ENCODE data around the gene TP53AIP1. TPM values are rescaled to one million over a fixed set of nuclear protein-coding genes. Genes with fewer than 3 reads are reported as not detected.

Gene TP53AIP1, protein sequence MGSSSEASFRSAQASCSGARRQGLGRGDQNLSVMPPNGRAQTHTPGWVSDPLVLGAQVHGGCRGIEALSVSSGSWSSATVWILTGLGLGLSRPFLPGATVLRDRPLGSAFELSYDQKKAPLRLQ
- under 1 TPM; 0.25 to 0.55 (median 0.36) TPM for total RNA-seq
- long read RNA-seq, donor 1, partial matches to known transcripts: 0 of 2 reads
- long read RNA-seq, donor 1, other reads (novel, unspliced or antisense): 1 of 2 reads
- long read RNA-seq, donor 2: 0 reads

DNA sequence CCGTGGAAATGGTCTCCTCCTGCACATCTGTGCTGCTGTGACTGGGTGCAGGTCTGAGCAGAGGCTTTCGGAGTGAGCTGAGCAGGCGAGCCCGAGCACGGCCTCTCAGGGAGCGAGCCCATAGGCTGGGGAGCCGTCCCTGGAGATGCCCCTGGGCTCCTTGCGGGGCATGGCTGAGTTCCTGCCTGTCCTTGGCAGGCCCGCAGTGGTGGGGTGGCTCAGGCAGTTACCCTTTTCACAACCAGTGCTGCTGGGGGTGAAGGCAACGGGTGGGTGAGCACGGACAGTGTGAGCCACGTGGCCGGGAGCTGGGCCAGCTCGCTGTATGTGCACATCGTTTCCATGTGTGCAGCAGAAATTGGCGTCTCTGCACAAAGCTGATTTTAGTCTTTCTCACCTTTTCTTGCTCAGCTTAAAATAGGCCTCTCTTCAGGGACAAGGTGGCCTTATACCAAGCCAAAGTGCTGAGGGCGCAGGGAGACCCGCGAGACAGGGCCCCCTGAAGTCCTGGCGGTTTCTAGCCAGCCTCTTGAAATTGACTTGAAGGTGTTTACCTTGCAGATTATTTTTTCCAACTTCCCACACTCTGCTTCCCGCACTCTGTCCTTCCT, at the start of gene TP53AIP1:
Gene TP53AIP1, minus strand, starts transcription at position 55 of the 611 bp plus-strand sequence. CDS start 5,053 bp downstream, outside the sequence.
- no peak for DNase-seq
- ATAC-seq: no peak
- TF ChIP-seq, protein P1, sequence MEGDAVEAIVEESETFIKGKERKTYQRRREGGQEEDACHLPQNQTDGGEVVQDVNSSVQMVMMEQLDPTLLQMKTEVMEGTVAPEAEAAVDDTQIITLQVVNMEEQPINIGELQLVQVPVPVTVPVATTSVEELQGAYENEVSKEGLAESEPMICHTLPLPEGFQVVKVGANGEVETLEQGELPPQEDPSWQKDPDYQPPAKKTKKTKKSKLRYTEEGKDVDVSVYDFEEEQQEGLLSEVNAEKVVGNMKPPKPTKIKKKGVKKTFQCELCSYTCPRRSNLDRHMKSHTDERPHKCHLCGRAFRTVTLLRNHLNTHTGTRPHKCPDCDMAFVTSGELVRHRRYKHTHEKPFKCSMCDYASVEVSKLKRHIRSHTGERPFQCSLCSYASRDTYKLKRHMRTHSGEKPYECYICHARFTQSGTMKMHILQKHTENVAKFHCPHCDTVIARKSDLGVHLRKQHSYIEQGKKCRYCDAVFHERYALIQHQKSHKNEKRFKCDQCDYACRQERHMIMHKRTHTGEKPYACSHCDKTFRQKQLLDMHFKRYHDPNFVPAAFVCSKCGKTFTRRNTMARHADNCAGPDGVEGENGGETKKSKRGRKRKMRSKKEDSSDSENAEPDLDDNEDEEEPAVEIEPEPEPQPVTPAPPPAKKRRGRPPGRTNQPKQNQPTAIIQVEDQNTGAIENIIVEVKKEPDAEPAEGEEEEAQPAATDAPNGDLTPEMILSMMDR (IDR thresholded peaks at IDR 0.05): no peak
- intact Hi-C loops (cut with DNase I, micrococcal nuclease): no loop called here
- no peaks in the 10 kb centered on the region for H3K4me1 ChIP-seq (ENCODE audit: low read depth)
- no peaks in the 10 kb centered on the region for H3K36me3 ChIP-seq (ENCODE audit: low read depth)
- no peaks in the 10 kb centered on the region for H3K9me3 ChIP-seq
- no peak within 1 kb of the TSS for H3K4me3 ChIP-seq

DNA sequence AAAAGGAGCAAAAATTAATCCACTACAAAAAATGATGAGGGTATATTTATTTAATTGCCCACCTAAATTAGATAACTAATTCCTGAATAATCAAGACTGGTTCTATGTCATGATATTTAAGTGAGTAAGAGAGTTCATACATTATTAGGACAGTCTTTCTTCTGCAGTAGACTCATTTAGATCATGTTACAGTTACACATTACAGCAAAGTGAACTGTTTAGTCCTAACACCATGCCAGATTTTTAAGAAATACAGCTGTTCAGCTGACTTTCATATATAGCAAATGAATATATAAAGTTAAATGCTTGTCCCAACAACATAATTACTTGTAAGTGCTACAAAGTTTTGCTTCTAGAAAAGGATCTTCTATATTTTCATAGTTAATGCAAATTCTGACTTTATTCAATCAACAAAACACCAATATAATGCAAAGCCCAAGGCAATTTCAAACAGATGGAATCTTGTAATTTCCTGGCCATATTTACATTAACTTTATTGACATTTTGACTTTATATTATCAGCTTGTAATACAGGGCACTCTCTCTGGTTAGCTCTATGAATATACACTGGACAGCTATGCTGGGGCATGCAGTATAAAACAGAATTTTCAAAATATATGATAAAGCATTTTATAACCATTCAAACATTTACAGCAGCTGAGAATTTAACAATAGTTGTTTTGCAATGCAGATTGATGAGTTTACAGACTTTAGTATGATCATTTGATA, 45.7 kb upstream of the TP53AIP1 start:
- H3K36me3 ChIP-seq (ENCODE audit: low read depth): no peaks in the 10 kb centered on the region
- intact Hi-C loops (cut with DNase I, micrococcal nuclease): no loop called here

DNA sequence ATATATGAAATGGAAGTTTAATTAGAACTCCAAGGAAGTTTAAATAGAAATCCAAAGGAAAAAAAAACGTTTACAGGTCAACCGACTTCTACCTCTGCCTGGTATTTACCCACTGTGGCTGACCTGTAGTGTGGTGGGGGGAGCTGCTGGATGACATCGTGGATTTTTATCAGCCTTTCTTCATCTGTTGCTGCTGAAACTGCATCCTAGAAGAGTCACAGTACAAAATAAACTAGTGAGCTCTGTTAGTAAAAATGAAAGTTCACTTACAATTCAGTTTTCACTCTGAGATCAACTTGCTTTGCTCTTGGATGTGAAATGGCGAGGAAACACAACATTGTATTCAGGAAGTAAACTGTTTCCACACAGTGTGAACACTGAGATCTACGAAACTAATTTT, 43.2 kb upstream of the TP53AIP1 start:
- Histone ChIP-seq H3K4me3 (no peak overlapping the region), H3K36me3 (ENCODE audit: low read depth) (no peaks in the 10 kb centered on the region), H3K9me3 (no peaks in the 10 kb centered on the region), H3K4me1 (ENCODE audit: low read depth) (no peaks in the 10 kb centered on the region)
- TF ChIP-seq, protein P1 (IDR thresholded peaks at IDR 0.05): no peak
- ATAC-seq (no peak), DNase-seq (no peak)
- intact Hi-C loops (cut with DNase I, micrococcal nuclease): no loop called here

More for the DNA sequence above, 45.7 kb upstream of the TP53AIP1 start:
- no peaks in the 10 kb centered on the region for H3K4me1 ChIP-seq (ENCODE audit: low read depth)
- H3K9me3 ChIP-seq: no peaks in the 10 kb centered on the region
- ATAC-seq: no peak
- TF ChIP-seq, protein P1 (IDR thresholded peaks at IDR 0.05): no peak
- DNase-seq: no peak
- H3K4me3 ChIP-seq: no peak overlapping the region

DNA sequence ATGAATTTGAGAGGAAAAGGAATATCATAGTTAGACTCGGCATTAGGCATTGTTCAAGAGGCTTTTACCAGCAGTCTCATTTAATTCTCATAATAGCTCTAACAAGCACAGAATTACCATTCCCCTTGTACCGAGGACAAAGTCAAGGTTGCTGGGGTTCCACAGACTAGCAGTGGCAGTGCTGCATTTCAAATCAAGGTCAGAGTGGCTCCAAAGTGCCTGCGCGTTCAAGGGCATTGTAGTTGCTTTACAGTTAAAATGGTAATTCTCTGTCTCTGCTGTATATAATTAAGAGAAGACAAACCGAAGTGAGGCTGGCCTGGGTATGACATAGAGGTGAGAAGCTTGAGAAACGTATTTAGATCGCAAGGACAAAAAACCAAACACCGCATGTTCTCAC, 40.4 kb upstream of the TP53AIP1 start:
- intact Hi-C loops (cut with DNase I, micrococcal nuclease): no loop called here
- Histone ChIP-seq H3K36me3 (ENCODE audit: low read depth) (peaks cover 7% of the 10 kb centered on the region), H3K9me3 (no peaks in the 10 kb centered on the region), H3K4me3 (no peak overlapping the region), H3K4me1 (ENCODE audit: low read depth) (no peaks in the 10 kb centered on the region)
- TF ChIP-seq, protein P1 (IDR thresholded peaks at IDR 0.05): no peak
- no peak for ATAC-seq
- no peak for DNase-seq

DNA sequence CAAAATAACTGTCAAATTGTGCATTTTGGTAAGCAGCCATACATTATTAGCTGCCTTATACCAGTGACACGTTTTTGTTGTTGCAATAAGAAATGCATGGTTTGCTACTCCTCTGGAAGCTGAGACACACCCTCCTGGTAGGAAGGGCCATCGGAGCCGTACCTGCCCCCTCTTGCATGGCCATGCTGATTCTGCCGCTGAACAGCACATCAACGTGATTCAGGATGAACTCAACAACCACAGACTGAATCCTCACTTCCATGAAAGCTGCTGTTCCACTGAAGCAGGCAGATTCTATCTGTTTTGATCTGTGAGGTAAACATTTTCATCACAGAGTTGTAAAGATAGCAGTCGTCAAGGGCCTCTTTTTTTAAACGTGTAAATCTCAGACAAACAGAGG, 38.6 kb upstream of the TP53AIP1 start:
- H3K4me1 ChIP-seq (ENCODE audit: low read depth): no peaks in the 10 kb centered on the region
- H3K36me3 ChIP-seq (ENCODE audit: low read depth): peaks cover 8% of the 10 kb centered on the region
- intact Hi-C loops (cut with DNase I, micrococcal nuclease): no loop called here
- DNase-seq (no peak), ATAC-seq (no peak)
- H3K9me3 ChIP-seq: no peaks in the 10 kb centered on the region
- TF ChIP-seq, protein P1 (IDR thresholded peaks at IDR 0.05): no peak
- no peak overlapping the region for H3K4me3 ChIP-seq
